Astrocyte (in vitro differentiated cells and primary cell): ENCODE measurements around the gene ANKUB1.

Source experiments
- CTCF ChIP-seq: IDR thresholded peaks from 2 replicates; pipeline ENCODE4 v1.5.1; 2011; ENCODE audit warnings: low read depth, mild to moderate bottlenecking, inconsistent platforms, low read length, moderate library complexity; ENCODE audit not compliant: insufficient read depth
- EZH2 ChIP-seq: IDR thresholded peaks from 2 replicates; pipeline ENCODE4 v1.6.1; 2012; ENCODE audit warnings: mild to moderate bottlenecking, low read length, inconsistent platforms; ENCODE audit not compliant: insufficient read depth

- no peak for TF ChIP-seq CTCF
- TF ChIP-seq EZH2 = no peak
Measured at GRCh38 chr3:149826636-149827035, 34.3 kb upstream of the ANKUB1 start.
